Activated CD8-positive, alpha-beta memory T cell treated with anti-CD3 and anti-CD28 coated beads for 1 hour (primary cell): ENCODE results near the gene DEUP1.
"Not testable (repeated sequence)": the region's sequence is repeated elsewhere in the genome, so short reads cannot be mapped to it uniquely, and the experiment has no call there.

Experiments
- DNase-seq, 2 donors: peaks; one replicate each; pipeline ENCODE4 v3.0.0-alpha.2; 2020; ENCODE audit warnings: low read depth in 1 of 2; ENCODE audit errors: extremely low read depth in 1 of 2

The DEUP1 gene

DNA sequence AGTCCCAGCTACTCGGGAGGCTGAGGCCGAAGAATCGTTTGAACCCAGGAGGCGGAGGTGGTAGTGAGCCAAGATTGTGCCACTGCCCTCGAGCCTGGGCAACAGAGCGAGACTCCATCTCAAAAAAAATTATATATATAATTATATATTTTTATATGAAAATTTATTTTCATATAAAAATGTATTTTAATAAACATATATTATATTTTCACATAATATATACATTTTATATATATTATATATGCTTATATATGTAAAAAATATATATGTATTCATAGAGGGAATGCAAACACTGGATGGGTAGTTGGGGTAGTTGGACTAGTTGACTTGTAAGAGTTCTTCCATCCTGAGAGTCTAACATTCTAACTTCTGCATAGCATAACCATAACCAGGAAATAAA lies 20.3 kb downstream of the DEUP1 start:
- no peak for DNase-seq

DNA sequence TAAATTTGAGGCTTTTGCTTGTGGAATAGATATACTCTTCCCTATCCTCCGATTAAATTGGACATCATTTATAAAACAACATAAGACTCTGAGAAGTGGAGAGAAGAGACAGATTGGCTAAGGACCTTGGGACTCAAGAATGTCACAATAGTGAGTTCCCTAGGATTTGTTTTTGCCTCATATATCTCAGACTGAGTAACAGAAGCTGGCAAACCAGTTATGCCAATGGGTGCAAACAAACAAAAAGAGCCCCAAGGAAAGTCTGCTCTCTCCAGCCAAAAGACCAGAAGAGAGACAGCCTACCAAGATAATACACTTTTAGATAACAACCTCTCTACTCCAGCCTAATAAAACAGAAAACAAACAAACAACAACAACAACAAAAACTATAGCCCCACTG lies 28.9 kb downstream of the DEUP1 start:
- DNase-seq, result no peak

DNA sequence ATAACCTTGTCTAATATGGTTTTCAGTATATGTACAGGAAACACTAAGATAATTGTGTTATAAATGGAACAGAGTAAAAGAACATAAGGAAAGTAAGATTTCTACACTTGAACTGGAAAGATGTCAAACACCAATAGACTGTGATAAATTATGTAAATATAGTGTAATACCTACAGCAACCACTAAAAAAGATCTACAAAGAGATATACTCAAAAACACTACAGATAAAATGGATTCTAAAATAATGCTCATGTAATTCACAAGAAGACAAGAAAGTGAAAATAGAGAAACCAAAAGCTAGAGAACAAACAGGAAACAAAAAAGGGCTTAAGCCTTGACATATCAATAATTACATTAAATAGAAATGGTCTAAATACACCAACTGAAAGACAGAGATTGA lies 30.9 kb downstream of the DEUP1 start:
- no peak for DNase-seq

DNA sequence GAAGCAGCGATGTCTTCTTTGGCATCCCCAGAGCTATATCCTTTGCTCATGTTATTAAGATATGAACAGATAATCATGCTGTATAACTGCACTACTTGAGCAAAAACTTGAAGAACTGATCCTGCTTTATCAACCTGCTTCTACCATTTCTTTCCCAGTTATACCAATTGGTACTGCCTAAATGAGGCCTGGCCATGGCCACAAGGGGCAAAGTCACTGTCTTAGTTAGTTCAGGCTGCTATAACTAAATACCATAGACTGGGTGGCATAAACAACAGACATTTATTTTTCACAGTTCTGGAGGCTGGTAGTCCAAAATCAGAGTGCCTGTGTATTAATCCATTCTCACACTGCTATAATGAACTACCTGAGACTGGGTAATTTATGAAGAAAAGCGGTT lies 37.5 kb downstream of the DEUP1 start:
- DNase-seq, result no peak

DNA sequence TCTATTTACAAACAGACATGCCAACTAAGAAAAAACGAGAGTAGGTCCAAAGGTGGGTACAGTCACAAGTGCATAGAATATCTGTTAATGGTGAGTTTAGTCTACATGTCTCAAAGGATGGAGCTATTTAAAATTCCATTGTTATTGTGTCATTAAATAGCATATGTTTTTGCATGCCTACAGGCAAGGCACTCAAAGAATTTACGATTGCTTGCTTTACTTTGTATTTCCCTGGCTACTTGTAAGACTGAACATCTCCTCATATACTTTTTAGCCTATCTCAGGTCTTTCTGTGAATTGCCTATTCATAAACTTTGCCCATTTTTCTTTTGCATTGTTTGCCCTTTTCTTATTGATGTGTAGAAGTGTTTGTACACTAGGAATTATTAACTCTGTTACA lies 39.7 kb downstream of the DEUP1 start:
- DNase-seq, result no peak

DNA sequence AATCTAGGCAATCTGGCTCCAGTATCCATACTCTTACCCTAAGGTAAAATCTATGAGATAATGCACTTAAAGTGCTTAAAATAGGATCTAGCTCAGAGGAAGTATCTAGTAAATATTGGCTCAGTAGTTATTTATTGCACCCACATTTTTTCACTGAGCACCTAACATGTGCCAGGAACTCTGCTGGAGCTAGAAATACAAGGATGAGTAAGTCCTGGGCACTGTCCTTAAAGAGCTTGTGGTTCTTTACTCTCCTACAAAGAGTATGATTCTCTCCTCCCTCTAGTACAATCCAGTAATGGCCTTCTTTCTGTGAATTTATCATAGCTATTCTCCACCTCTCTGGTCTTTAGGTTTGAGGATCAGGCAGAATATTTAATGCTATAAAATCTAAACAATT lies 59.2 kb downstream of the DEUP1 start:
- DNase-seq, result no peak

DNA sequence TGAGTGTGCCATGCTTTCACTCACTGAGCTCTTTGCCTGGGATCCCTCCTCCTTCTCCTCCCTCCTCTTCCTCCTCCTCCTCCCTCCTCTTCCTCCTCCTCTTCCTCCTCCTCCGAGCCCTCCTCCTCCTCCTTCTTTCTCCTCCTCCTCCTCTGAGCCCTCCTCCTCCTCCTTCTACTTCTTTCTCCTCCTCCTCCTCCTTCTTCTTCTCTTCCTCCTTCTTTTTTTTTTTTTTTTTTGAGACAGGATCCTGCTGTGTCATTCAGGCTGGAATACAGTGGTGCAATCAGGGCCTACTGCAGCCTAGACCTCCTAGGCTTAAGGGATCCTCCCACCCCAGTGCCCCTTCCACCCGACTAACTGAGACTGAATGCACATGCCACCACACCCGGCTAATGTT lies 62.3 kb downstream of the DEUP1 start:
- no peak for DNase-seq

DNA sequence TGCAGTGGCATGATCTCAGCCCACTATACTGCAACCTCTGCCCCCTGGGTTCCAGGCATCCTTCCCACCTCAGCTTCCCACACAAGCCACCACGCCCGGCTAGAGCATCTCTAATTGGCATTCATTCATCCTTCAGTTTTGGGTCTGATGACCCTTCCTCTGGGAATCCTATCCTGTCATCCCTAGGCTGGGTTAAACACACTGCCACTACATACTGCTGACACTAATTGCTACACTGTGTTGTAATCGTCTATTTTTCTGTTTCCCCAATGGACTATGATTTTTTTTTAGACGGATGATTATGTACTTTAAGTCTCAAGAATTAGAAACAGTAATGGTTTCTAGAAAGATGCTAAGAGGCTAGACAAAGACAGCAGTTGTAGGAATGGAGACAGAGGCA lies 62.8 kb downstream of the DEUP1 start:
- no peak for DNase-seq

DNA sequence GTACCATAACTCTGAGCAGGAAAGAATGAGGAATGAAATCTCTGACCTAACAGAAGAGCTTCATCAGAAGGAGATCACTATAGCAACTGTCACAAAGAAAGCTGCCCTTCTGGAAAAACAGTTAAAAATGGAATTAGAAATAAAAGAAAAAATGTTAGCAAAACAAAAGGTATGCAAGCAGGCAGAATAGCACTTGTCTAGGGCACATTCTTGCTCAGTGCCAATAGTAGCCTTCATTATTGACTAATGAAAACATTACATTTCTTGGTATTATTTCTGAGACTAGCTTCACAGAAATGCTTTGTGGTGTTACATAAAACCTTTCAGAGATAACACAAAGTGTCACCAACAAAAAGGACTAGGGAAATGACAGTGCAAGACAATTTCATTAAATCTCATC lies 63.9 kb downstream of the DEUP1 start:
- no peak for DNase-seq

DNA sequence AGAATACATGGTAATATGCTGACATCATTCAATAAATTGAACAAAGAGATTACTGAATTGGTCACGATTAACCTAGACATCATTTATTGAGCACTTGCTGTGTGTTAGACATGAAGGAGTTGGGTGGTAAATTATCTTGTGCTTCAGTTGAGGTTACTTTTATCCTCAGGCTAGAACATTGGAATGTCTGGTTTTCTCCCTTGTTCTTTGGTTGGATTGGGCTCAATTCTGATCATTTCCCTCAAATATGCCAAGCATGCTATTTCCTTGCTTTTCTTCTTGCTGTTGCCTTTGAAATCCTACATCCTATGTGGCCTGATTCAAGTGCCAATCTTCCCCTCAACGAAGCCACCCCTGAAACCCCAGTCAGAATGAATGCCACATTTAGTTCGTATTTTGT lies 65.8 kb downstream of the DEUP1 start:
- DNase-seq, result no peak

DNA sequence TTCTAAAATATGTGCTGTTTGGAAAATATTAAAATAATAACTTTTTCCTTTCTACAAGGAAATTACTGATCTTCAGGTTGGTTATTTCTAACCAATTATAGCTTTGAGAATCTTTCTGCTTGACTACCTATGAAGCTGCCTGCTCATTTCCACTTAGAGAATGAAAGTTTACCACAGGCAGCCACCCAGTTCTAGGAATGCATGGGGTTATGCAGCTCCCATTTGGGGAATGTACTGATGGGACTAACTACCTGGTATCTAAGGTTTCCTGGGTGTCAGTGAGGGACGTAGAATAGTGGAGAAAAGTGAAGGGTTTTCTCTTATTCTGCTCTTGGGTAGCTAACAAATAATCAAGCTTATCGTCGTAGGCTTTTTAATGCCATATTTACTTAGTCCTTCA lies 73.4 kb downstream of the DEUP1 start:
- DNase-seq, result no peak

DNA sequence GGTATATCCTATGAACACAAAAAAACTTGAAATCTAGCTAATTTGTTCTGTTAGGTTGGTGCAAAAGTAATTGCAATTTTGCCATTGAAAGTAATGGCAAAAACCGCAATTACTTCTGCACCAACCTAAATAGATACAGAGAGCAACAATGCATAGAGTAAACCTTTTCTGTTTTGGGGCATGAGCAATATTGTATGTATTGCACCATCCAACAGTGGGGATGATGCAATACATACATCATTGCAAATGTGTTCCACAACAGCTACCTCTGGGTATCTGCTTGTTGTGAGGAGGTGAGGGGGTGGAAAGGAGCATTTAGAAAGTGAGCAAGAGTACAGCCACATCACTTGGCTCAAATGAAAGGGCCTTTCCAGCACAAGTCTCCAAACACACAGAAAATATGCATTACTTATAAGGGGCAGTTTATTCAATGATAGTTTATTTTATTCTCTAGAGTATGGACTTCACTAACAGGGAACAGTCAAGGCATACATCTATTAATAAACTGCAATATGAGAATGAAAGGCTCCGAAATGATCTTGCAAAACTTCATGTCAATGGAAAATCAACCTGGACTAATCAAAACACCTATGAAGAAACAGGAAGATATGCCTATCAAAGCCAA lies 77.3 kb downstream of the DEUP1 start:
- DNase-seq, result no peak

DNA sequence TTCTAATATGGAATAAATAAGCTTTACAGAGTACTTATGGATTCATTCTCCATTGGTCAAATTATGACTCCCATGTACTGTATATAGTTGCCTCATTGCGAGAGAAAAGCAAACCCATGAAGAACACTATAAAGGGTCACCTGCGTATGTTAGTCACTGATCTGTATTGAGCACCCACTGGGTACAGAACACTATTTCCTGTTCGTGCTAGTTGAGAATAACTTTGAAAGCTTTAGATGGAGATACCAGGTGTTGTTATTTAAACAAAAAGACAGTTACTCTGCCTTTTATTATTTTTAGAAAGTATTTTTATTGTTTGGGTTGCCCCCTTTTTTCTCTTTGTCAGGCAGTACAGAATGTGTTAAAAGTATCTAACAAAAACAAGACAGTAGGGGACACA lies 79.9 kb downstream of the DEUP1 start:
- no peak for DNase-seq

DNA sequence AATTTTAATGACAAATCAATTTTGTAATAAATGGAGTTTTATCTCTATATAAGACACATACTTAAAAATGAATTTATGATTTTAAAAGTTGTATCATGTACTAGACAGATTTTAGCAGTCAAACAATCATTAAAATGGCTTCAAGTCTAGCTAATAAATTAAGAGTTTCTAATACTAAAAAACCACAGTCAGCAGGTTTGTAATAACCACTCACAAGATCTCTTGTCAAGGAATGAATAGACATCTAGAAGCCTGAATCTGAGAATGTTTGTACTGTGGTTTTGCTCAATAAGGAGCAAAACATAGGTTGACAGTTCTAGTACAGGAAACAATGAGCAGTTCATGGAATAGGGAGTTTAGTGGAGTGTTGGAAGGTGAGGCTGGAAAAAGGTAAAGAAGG lies 81.2 kb downstream of the DEUP1 start:
- DNase-seq, result no peak

DNA sequence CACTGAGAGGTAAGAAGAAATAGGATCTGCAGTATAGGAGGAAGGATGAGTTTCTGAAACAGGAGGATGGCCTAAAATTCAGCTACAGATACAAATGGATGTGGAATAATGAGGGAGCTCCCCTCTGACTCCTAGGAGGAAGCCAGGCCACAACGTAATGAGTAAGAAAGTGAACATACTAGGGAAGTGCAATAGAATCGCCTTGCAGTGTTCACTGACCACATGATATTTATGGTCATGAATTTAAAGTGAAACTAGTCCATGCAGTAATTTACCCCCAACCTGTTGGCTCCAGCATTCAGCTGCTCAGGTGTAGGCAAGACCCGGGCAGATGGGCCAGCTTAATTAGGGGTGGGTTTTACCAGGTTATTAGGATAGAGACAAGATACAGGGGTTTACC lies 101.7 kb downstream of the DEUP1 start:
- DNase-seq, result no peak

DNA sequence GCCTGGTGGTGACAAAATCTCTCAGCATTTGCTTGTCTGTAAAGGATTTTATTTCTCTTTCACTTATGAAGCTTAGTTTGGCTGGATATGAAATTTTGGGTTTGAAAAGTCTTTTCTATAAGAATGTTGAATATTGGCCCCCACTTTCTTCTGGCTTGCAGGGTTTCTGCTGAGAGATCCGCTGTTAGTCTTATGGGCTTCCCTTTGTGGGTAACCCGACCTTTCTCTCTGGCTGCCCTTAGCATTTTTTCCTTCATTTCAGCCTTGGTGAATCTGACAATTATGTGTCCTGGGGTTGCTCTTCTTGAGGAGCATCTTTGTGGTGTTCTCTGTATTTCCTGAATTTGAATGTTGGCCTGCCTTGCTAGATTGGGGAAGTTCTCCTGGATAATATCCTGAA lies 112.7 kb downstream of the DEUP1 start:
- DNase-seq, result not testable (repeated sequence)

DNA sequence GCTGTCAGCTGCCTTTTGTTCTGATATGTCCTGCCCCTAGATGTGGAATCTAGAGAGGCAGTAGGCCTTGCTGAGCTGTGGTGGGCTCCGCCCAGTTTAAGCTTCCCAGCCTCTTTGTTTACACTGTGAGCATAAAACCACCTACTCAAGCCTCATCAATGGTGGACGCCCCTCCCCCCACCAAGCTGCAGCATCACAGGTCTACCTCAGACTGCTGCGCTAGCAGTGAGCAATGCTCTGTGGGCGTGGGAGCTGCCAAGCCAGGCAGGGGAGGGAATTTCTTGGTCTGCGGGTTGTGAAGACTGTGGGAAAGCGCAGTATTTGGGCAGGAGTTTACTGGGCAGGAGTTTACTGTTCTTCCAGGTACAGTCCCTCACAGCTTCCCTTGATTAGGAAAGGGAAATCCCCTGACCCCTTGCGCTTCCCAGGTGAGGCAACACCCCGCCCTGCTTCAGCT lies 114.1 kb downstream of the DEUP1 start:
- DNase-seq, result no peak

DNA sequence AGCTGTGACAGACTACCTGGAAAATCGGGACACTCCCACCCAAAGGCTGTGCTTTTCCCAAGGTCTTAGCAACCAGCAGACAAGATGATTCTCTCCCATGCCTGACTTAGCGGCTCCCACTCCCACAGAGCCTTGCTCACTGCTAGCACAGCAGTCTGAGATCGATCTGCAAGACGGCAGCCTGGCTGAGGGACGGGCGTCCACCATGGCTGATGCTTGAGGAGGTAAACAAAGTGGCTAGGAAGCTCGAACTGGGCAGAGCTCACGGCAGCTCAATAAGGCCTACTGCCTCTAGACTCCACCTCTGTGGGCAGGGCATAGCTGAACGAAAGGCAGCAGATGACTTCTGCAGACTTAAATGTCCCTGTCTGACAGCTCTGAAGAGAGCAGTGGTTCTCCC lies 127.7 kb downstream of the DEUP1 start:
- no peak for DNase-seq

DNA sequence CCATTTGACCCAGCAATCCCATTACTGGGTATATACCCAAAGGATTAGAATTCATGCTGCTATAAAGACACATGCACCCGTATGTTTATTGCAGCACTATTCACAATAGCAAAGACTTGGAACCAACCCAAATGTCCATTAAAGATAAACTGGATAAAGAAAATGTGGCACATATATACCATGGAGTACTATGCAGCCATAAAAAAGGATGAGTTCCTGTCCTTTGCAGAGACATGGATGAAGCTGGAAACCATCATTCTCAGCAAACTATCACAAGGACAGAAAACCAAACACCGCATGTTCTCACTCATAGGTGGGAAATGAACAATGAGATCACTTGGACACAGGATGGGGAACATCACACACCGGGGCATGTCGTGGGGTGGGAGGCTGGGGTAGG lies 133.1 kb downstream of the DEUP1 start:
- not testable (repeated sequence) for DNase-seq

DNA sequence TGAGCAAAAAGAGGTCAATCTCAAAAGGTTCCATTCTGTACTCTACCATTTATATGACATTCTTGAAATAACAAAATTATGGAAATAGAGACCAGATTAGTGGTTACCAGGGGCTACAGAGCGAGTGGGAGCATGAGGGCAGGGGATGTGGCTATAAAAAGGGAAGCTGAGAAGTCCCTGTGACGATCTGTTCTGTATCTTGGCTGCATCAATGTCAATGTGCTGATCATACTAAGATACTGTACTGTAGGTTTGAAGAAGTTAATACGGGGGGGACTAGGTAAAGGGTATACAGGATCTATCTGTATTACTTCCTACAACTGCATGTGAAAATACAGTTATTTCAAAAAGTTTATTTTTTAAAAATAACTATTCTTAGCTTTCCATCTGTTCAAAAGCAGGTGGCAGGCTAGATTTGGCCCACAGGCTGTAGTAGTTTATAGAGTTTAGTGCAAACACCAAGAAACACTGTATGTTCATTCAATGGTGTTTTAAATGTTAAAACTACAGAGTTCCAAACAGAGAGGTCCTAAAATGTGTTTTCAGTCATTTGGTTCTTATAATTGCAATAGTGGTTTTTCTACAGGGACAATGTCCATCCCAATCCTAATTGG lies 134.5 kb downstream of the DEUP1 start:
- no peak for DNase-seq

DNA sequence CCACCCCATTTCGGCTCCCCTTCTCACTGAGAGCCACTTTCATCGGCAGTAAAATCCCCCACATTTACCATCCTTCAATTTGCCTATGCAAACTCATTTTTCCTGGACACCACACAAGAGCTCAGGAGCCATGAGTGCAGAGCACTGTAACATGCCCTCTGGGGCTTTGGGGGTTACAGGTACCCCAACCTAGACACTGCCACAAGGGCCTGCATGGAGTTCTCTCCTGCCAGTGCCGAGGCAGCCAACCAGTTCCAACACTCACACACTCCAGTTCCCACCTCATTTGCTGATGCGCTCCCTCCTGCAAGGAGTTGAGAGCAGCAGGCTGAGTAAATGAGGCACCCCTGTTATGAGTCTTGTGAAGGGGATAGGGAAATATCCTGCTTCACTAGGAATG lies 136.5 kb downstream of the DEUP1 start:
- no peak for DNase-seq

DNA sequence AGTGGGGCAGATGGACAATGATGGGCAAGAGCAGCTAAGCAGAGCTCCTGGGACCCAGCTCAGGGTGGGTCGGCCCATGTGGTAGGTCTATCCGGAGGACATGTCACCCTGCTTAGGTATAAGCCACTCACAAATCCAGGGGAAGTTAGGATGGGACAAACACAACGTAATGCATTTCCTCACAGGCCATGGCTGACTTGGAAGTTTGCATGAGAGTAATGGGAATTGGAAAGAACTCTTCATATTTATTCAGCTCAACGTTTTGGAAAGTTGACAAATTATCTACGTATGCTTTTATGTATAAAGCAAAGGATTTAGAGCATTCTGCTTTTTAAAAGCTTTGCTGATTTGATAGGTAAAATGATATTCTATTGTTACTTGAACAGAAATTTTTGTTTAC lies 137.7 kb downstream of the DEUP1 start:
- no peak for DNase-seq

DNA sequence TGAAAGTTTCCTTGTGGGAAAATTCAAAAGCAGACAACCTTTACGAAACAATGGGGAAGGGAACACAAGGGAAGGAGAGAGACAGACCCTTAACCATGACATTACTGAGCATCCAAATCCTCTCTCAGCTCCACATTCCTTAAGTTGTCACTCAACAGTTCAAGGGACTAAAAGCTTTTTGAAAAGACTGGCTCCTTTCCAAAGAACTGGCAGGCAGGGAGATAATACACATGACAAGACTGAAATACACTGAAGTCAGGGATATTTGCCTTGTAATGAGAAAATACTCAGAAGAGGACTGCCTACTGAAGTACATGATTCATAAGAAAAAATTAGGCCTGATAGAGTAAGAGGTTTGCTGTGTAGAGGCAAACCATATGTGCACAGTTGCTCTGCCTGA lies 143.6 kb downstream of the DEUP1 start:
- DNase-seq, result no peak
